Lower lobe of right lung (tissue), 2 donors: ENCODE results near the gene ARHGAP24. TPM values are rescaled to one million over a fixed set of nuclear protein-coding genes. Genes with fewer than 3 reads are reported as not detected.

Source experiments
- ATAC-seq, 2 donors: fragments of 200-7000 bp; cut with Tn5 transposase; one replicate each; pipeline ENCODE4 v1.9.1; 2020 to 2022; ENCODE audit warnings: mild to moderate bottlenecking in 2 of 2, moderate library complexity in 2 of 2
- DNase-seq: peaks from one replicate; pipeline ENCODE4 v3.0.0-alpha.2; 2020
- H3K27ac ChIP-seq: fragments of 200-600 bp; one replicate; pipeline ENCODE4 v1.8.0; 2022
- H3K27me3 ChIP-seq: fragments of 200-600 bp; one replicate; pipeline ENCODE4 v1.8.0; 2022; ENCODE audit warnings: low read depth
- H3K36me3 ChIP-seq: fragments of 200-600 bp; one replicate; pipeline ENCODE4 v1.8.0; 2022; ENCODE audit warnings: mild to moderate bottlenecking
- H3K4me1 ChIP-seq: fragments of 200-600 bp; one replicate; pipeline ENCODE4 v1.8.0; 2022
- H3K4me3 ChIP-seq: fragments of 200-600 bp; one replicate; pipeline ENCODE4 v1.8.0; 2022; ENCODE audit warnings: mild to moderate bottlenecking
- H3K9me3 ChIP-seq: fragments of 200-600 bp; one replicate; pipeline ENCODE4 v1.8.0; 2022
- intact Hi-C: fragments of 100-400 bp; cut with DNase I; formaldehyde crosslinking; loops from one replicate; pipeline ENCODE4 v1.11.0; 2022
- total RNA-seq: library from RNA; stranded (reverse); fragmentation: NEBNext Ultra II Directional; extraction: Animal tissue kit (Norgen Biotek cat#: 25700); gene quantifications from one replicate; pipeline ENCODE4 v1.2.1, GENCODE V29; 2021
- TF ChIP-seq, protein P1 (sequence below): fragments of 200-600 bp; IDR thresholded peaks from one replicate; pipeline ENCODE4 v1.8.0; 2022; ENCODE audit warnings: antibody characterized with exemption, mild to moderate bottlenecking
- donor health status: DM: no; HTN: yes; CAD: no; lungs with severe emphysema.

Gene ARHGAP24
- total RNA-seq, 1 donor from 2014 or later: 28.7 TPM

DNA sequence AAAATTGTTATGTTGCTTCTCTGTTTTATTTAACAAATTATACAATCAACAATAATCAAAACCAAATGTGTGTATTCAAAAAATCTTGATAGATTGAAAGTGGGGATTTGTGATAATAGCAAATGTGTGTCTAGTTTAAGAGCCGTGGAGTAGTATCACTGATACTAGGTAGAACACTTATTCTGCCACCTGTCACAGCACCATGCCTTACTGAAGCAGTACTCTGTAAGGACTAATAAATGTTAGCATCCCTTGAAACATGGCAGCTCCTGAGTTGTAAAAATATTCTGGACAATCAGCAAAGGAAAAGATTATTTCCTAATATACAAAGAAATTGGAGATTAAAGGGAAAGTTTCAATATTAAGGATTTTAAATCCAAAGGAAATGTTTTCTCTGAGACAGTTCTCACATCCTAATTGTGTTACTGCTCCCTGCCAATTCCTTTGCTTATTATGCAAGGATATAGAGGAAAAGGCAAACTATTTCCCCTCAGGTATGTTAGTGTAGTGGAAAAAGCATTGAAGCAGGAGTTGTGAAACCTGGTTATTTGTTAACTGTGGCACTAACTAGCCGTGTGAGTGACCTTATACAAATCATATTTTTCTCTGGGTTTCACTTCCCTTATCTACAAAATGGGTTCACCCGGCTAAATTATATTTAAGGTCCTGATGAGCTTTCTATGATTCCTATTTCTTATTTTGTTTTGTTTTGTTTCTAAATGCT lies 303.1 kb downstream of the ARHGAP24 start:
- no peak for DNase-seq
- ATAC-seq: peak in 1 of 2 donors; percentile 68
- peak overlapping the region; percentile 19 for H3K27ac ChIP-seq
- no peaks in the 10 kb centered on the region for H3K36me3 ChIP-seq
- peak overlapping the region; percentile 27 for H3K4me3 ChIP-seq
- intact Hi-C loops: no loop called here
- no peaks in the 10 kb centered on the region for H3K9me3 ChIP-seq
- H3K27me3 ChIP-seq: no peaks in the 10 kb centered on the region
- peaks cover 11% of the 10 kb centered on the region for H3K4me1 ChIP-seq
- TF ChIP-seq, protein P1, sequence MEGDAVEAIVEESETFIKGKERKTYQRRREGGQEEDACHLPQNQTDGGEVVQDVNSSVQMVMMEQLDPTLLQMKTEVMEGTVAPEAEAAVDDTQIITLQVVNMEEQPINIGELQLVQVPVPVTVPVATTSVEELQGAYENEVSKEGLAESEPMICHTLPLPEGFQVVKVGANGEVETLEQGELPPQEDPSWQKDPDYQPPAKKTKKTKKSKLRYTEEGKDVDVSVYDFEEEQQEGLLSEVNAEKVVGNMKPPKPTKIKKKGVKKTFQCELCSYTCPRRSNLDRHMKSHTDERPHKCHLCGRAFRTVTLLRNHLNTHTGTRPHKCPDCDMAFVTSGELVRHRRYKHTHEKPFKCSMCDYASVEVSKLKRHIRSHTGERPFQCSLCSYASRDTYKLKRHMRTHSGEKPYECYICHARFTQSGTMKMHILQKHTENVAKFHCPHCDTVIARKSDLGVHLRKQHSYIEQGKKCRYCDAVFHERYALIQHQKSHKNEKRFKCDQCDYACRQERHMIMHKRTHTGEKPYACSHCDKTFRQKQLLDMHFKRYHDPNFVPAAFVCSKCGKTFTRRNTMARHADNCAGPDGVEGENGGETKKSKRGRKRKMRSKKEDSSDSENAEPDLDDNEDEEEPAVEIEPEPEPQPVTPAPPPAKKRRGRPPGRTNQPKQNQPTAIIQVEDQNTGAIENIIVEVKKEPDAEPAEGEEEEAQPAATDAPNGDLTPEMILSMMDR: no peak

GRCh38 chr4:85778632-85779131 lies 303.7 kb downstream of the ARHGAP24 start:
- intact Hi-C loops: no loop called here
- TF ChIP-seq, protein P1: no peak
- ATAC-seq: peak in 1 of 2 donors; percentile 37
- DNase-seq: no peak
- peak overlapping the region; percentile 19 for H3K27ac ChIP-seq
- H3K36me3 ChIP-seq: no peaks in the 10 kb centered on the region
- H3K27me3 ChIP-seq: no peaks in the 10 kb centered on the region
- H3K9me3 ChIP-seq: no peaks in the 10 kb centered on the region
- H3K4me3 ChIP-seq: peak overlapping the region; percentile 27
- H3K4me1 ChIP-seq: peaks cover 11% of the 10 kb centered on the region

GRCh38 chr4:85779165-85779564 lies 304.2 kb downstream of the ARHGAP24 start:
- peak overlapping the region; percentile 19 for H3K27ac ChIP-seq
- no peaks in the 10 kb centered on the region for H3K27me3 ChIP-seq
- no peak for DNase-seq
- peaks cover 11% of the 10 kb centered on the region for H3K4me1 ChIP-seq
- TF ChIP-seq, protein P1: no peak
- H3K36me3 ChIP-seq: no peaks in the 10 kb centered on the region
- ATAC-seq: peak in 1 of 2 donors; percentile 55
- peak overlapping the region; percentile 27 for H3K4me3 ChIP-seq
- intact Hi-C loops: no loop called here
- no peaks in the 10 kb centered on the region for H3K9me3 ChIP-seq

GRCh38 chr4:85780664-85781063 lies 305.7 kb downstream of the ARHGAP24 start:
- H3K9me3 ChIP-seq: no peaks in the 10 kb centered on the region
- intact Hi-C loops: no loop called here
- H3K4me1 ChIP-seq: peaks cover 11% of the 10 kb centered on the region
- ATAC-seq: peak; percentile 45 to 54
- DNase-seq: no peak
- TF ChIP-seq, protein P1: no peak
- no peak overlapping the region for H3K27ac ChIP-seq
- no peak overlapping the region for H3K4me3 ChIP-seq
- no peaks in the 10 kb centered on the region for H3K36me3 ChIP-seq
- no peaks in the 10 kb centered on the region for H3K27me3 ChIP-seq

GRCh38 chr4:85783483-85783882 lies 308.5 kb downstream of the ARHGAP24 start:
- H3K9me3 ChIP-seq: no peaks in the 10 kb centered on the region
- TF ChIP-seq, protein P1: no peak
- ATAC-seq: no peak
- no peak overlapping the region for H3K27ac ChIP-seq
- intact Hi-C loops: no loop called here
- DNase-seq: no peak
- H3K4me3 ChIP-seq: no peak overlapping the region
- H3K27me3 ChIP-seq: no peaks in the 10 kb centered on the region
- peaks cover 3% of the 10 kb centered on the region for H3K4me1 ChIP-seq
- H3K36me3 ChIP-seq: no peaks in the 10 kb centered on the region
